ENCODE data around the gene NCAPD3. TPM values are rescaled to one million over a fixed set of nuclear protein-coding genes. Genes with fewer than 3 reads are reported as not detected.
A peak's percentile ranks its signal among the peaks of the same experiment; 100 is the strongest.

The NCAPD3 gene
- total and polyA plus RNA-seq, 9 donors, result 5.8 to 12.1 (median 8.8) TPM

- intact Hi-C loops (cut with DNase I), result no loop called here
- Histone ChIP-seq H3K9me3 (no peaks in the 10 kb centered on the region), H3K4me1 (ENCODE audit: insufficient read depth) (no peaks in the 10 kb centered on the region), H3K4me3 (no peak overlapping the region), H3K36me3 (no peaks in the 10 kb centered on the region), H3K27ac (peak overlapping the region; percentile 12 to 15), H3K27me3 (no peaks in the 10 kb centered on the region)
- 22 to 34% (median 29%) methylated on average over 9 of the region's 9 CpGs for WGBS, 3 donors
- peak; percentile 43 to 71 (median 60) for DNase-seq
- TF ChIP-seq EP300 (IDR thresholded peaks at IDR 0.05) (no peak), POLR2A (IDR thresholded peaks at IDR 0.05) (no peak)
These were observed 71.1 kb downstream of the NCAPD3 start for GRCh38 chr11:134152696-134153095.

- no peak overlapping the region for H3K27ac ChIP-seq
These were observed 72.6 kb downstream of the NCAPD3 start for GRCh38 chr11:134151083-134151747.

DNA sequence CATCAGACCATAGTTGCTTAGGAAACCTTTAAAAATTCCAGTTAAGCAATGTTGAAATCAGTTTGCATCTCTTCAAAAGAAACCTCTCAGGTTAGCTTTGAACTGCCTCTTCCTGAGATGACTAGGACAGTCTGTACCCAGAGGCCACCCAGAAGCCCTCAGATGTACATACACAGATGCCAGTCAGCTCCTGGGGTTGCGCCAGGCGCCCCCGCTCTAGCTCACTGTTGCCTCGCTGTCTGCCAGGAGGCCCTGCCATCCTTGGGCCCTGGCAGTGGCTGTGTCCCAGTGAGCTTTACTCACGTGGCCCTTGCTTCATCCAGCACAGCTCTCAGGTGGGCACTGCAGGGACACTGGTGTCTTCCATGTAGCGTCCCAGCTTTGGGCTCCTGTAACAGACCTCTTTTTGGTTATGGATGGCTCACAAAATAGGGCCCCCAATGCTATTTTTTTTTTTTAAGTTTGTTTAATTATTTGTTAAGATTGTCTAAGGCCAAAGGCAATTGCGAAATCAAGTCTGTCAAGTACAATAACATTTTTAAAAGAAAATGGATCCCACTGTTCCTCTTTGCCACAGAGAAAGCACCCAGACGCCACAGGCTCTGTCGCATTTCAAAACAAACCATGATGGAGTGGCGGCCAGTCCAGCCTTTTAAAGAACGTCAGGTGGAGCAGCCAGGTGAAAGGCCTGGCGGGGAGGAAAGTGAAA, 73.4 kb downstream of the NCAPD3 start:
- TF ChIP-seq POLR2A (IDR thresholded peaks at IDR 0.05), result no peak
- TF ChIP-seq, protein P1, sequence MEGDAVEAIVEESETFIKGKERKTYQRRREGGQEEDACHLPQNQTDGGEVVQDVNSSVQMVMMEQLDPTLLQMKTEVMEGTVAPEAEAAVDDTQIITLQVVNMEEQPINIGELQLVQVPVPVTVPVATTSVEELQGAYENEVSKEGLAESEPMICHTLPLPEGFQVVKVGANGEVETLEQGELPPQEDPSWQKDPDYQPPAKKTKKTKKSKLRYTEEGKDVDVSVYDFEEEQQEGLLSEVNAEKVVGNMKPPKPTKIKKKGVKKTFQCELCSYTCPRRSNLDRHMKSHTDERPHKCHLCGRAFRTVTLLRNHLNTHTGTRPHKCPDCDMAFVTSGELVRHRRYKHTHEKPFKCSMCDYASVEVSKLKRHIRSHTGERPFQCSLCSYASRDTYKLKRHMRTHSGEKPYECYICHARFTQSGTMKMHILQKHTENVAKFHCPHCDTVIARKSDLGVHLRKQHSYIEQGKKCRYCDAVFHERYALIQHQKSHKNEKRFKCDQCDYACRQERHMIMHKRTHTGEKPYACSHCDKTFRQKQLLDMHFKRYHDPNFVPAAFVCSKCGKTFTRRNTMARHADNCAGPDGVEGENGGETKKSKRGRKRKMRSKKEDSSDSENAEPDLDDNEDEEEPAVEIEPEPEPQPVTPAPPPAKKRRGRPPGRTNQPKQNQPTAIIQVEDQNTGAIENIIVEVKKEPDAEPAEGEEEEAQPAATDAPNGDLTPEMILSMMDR (IDR thresholded peaks at IDR 0.05), result no peak
- no peak for TF ChIP-seq EP300 (IDR thresholded peaks at IDR 0.05)
- intact Hi-C loops (cut with DNase I), result no loop called here
- no peak for DNase-seq
- Histone ChIP-seq H3K9me3 (no peaks in the 10 kb centered on the region), H3K36me3 (no peaks in the 10 kb centered on the region), H3K27ac (no peak overlapping the region), H3K4me3 (no peak overlapping the region), H3K27me3 (no peaks in the 10 kb centered on the region), H3K4me1 (ENCODE audit: insufficient read depth) (no peaks in the 10 kb centered on the region)
- WGBS, 3 donors, result 90 to 93% (median 91%) methylated on average over 12 of the region's 12 CpGs

More at GRCh38 chr11:134151083-134151747, 72.6 kb downstream of the NCAPD3 start:
- H3K4me3 ChIP-seq, result no peak overlapping the region
- H3K27me3 ChIP-seq, result no peaks in the 10 kb centered on the region
- no peaks in the 10 kb centered on the region for H3K4me1 ChIP-seq (ENCODE audit: insufficient read depth)
- intact Hi-C loops (cut with DNase I), result no loop called here
- WGBS, 3 donors, result 87 to 94% (median 92%) methylated on average over 10 of the region's 10 CpGs
- H3K36me3 ChIP-seq, result no peaks in the 10 kb centered on the region
- no peak for DNase-seq
- no peaks in the 10 kb centered on the region for H3K9me3 ChIP-seq
- no peak for TF ChIP-seq POLR2A (IDR thresholded peaks at IDR 0.05)
- TF ChIP-seq EP300 (IDR thresholded peaks at IDR 0.05), result no peak
- TF ChIP-seq, protein P1 (IDR thresholded peaks at IDR 0.05), result no peak

GRCh38 chr11:134149371-134149770, 74.4 kb downstream of the NCAPD3 start:
- intact Hi-C loops (cut with DNase I), result loop anchor here in 3 of 4 donors (10.0 kb wide), 1 partner anchor 225 kb away; no protein-coding TSS in a partner anchor
- Histone ChIP-seq H3K4me1 (ENCODE audit: insufficient read depth) (no peaks in the 10 kb centered on the region), H3K27ac (no peak overlapping the region), H3K9me3 (no peaks in the 10 kb centered on the region), H3K4me3 (no peak overlapping the region), H3K27me3 (no peaks in the 10 kb centered on the region), H3K36me3 (no peaks in the 10 kb centered on the region)
- TF ChIP-seq, protein P1 (IDR thresholded peaks at IDR 0.05), result no peak
- TF ChIP-seq EP300 (IDR thresholded peaks at IDR 0.05) (no peak), POLR2A (IDR thresholded peaks at IDR 0.05) (no peak)
- 91 to 95% (median 91%) methylated on average over 16 of the region's 16 CpGs for whole genome bisulfite sequencing, 3 donors
- DNase-seq, result no peak

GRCh38 chr11:134146598-134146997, 77.2 kb downstream of the NCAPD3 start:
- intact Hi-C loops (cut with DNase I), result loop anchor here in 3 of 4 donors (10.0 kb wide), 1 partner anchor 222 kb away; no protein-coding TSS in a partner anchor
- 93 to 98% (median 96%) methylated on average over 3 of the region's 3 CpGs for WGBS, 3 donors

More at GRCh38 chr11:134146598-134146997, 77.2 kb downstream of the NCAPD3 start:
- DNase-seq, result no peak
- no peak for TF ChIP-seq POLR2A (IDR thresholded peaks at IDR 0.05)
- TF ChIP-seq, protein P1 (IDR thresholded peaks at IDR 0.05), result no peak
- no peak for TF ChIP-seq EP300 (IDR thresholded peaks at IDR 0.05)
- Histone ChIP-seq H3K9me3 (no peaks in the 10 kb centered on the region), H3K27me3 (no peaks in the 10 kb centered on the region), H3K36me3 (no peaks in the 10 kb centered on the region), H3K27ac (no peak overlapping the region), H3K4me1 (ENCODE audit: insufficient read depth) (no peaks in the 10 kb centered on the region), H3K4me3 (no peak overlapping the region)

All from ovary (tissue), 9 donors.